ENCODE measurements around the gene CHD2.

The CHD2 gene

DNA sequence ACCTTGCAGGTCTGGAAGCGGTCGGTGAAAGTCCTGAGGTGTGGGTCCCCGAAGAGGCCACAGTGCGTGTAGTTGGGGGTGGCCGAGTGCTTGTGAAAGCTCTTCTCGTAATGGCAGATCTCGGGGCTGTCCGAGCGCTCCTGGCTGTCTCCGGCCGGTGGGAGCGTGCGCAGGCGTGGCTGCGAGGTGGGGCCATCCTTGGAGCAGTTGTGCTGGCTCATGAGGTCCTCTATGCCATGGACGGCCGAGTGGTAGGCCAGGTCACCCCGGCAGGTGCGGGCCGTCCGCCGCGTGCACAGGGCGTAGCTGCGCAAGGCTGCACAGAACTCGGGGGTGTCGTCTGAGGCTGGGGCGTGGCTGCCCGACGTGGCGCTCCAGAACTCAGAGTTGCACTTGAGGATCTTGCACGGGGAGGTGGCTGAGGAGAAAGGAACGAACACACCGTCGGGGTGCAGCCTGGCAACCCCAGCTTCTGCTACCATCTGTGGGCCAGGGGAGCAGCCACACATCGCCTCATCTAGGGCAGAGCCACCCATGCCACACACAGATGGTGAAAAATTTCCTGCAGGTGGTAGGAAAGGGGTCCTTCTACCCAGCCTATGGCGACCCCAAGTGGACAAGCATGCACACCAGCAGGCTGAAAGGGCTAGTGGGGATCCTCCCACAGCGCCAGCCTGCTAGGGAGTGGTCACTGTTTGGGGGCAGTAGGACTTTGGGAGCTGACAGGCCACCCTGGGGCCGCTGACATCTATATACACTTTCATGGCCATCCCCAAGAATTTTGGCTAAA, 152.2 kb downstream of the CHD2 start:
- no peak for DNase-seq (ENCODE audit: low read depth, low spot score)

DNA sequence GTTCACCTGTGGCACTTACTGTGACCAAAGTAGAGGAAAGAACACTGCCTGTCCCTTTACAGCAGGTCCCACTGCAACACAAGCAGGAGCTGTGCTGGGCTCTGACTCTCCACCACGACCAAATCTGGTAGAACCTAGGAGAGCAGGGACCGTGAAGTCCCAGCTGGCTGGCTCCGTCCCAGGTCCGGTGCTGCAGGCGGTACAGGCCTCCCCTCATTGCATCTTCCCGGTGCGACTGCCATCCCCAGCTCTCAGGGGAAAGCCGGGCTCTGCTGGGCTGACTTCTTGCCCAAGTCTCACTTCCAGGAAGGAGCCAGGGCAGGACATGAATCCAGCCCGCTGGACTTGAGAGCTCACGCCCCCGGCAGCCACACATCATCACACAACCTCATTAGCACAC, 155.1 kb downstream of the CHD2 start:
- in situ Hi-C loops (cut with HindIII; ENCODE audit: low sequenced_read_pairs): no loop called here
- no peak overlapping the region for H3K4me3 ChIP-seq (ENCODE audit: low read depth, low read length)
- no peak for DNase-seq (ENCODE audit: low read depth, low spot score)
- TF ChIP-seq, protein P1, sequence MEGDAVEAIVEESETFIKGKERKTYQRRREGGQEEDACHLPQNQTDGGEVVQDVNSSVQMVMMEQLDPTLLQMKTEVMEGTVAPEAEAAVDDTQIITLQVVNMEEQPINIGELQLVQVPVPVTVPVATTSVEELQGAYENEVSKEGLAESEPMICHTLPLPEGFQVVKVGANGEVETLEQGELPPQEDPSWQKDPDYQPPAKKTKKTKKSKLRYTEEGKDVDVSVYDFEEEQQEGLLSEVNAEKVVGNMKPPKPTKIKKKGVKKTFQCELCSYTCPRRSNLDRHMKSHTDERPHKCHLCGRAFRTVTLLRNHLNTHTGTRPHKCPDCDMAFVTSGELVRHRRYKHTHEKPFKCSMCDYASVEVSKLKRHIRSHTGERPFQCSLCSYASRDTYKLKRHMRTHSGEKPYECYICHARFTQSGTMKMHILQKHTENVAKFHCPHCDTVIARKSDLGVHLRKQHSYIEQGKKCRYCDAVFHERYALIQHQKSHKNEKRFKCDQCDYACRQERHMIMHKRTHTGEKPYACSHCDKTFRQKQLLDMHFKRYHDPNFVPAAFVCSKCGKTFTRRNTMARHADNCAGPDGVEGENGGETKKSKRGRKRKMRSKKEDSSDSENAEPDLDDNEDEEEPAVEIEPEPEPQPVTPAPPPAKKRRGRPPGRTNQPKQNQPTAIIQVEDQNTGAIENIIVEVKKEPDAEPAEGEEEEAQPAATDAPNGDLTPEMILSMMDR (IDR thresholded peaks at IDR 0.05; ENCODE audit: low read depth, low read length): no peak

More for the DNA sequence above, 152.2 kb downstream of the CHD2 start:
- in situ Hi-C loops (cut with HindIII; ENCODE audit: low sequenced_read_pairs): no loop called here
- H3K4me3 ChIP-seq (ENCODE audit: low read depth, low read length): no peak overlapping the region
- TF ChIP-seq, protein P1 (IDR thresholded peaks at IDR 0.05; ENCODE audit: low read depth, low read length): peak; percentile 9

DNA sequence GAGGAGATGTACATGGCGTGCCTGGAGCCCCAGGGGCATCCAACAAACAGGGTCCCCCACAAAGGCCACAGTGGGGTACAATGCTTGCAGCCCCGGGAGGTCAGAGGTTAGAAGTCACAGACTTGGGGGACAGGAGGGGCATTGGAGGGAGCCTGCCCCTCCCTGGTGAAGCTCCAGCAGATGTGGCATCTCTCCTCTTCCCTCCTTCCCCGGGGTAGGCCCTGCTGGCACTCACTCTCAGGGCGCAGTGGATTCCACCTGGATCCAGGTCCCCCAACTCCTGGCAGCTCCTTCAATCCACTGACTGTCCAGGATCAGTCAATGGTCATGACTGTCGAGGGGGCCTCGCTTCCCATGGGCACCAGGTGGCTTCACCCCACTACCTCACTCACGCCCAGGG, 156.7 kb downstream of the CHD2 start:
- no peak overlapping the region for H3K4me3 ChIP-seq (ENCODE audit: low read depth, low read length)
- in situ Hi-C loops (cut with HindIII; ENCODE audit: low sequenced_read_pairs): no loop called here
- TF ChIP-seq, protein P1 (IDR thresholded peaks at IDR 0.05; ENCODE audit: low read depth, low read length): no peak
- DNase-seq (ENCODE audit: low read depth, low spot score): no peak

DNA sequence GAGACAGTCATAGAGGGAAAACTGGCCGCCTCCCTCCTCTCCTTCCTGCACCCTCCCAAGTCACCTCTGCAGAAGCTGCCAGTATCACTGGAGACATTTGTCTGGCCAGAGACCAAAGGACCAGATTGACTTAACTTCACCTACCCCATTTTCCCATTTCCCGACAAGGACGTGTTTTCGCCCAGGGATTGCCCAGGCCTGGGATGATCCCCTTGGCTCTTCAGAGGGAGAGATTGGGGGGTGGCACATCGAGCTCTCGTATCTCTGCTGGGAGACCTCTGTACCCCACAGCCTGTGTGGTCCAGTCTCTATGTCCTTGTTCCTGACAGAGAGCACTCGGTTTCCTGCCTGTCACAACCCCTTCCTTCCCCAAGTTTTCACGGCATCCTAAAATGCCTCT, 157.5 kb downstream of the CHD2 start:
- DNase-seq (ENCODE audit: low read depth, low spot score): no peak
- in situ Hi-C loops (cut with HindIII; ENCODE audit: low sequenced_read_pairs): no loop called here
- H3K4me3 ChIP-seq (ENCODE audit: low read depth, low read length): no peak overlapping the region
- TF ChIP-seq, protein P1 (IDR thresholded peaks at IDR 0.05; ENCODE audit: low read depth, low read length): no peak

DNA sequence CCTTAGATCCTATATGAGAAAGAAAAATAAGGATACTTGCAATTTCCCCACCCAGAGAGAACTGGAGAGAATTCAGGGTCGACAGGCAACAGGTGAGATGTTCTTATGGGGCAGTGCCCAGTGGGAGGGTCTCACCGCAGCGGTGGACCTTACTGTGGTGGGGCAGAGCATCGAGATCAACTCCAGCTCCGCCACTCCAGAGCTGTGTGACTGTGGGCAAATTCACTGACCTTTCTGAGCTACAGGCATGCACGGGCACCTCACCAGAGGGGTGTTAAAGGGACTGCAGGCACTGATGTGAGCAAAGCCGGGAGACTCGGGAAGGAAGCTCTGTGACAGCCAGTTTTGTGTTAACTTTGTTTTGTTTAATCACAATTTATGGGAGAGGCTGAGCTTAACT, 158.0 kb downstream of the CHD2 start:
- in situ Hi-C loops (cut with HindIII; ENCODE audit: low sequenced_read_pairs): no loop called here
- TF ChIP-seq, protein P1 (IDR thresholded peaks at IDR 0.05; ENCODE audit: low read depth, low read length): no peak
- no peak overlapping the region for H3K4me3 ChIP-seq (ENCODE audit: low read depth, low read length)
- DNase-seq (ENCODE audit: low read depth, low spot score): no peak

DNA sequence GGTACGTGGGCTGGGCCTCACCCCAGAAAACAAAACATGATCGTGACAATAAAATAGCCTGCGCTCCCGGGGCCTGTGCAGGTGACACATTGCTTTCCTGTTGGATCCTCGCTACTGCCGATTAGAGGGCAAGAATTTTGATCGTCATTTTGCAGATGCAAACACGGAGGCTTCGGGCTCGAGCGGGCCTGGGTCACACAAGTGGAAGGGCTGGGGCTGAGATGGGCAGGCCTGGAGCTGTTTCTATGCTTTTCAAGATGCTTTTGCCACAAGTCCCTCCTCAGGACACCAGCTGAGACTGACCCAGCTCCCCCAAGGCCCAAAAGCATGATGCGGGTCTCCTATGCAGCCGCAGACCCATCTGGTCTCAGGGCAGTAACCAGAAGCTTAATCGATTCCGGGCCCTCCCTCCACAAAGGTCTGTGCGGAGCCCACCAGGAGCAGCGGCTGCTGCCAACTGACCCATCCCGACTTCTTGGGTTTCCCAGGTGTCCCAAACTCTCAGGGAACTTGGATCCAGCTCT, 158.8 kb downstream of the CHD2 start:
- no peak overlapping the region for H3K4me3 ChIP-seq (ENCODE audit: low read depth, low read length)
- TF ChIP-seq, protein P1 (IDR thresholded peaks at IDR 0.05; ENCODE audit: low read depth, low read length): no peak
- DNase-seq (ENCODE audit: low read depth, low spot score): no peak
- in situ Hi-C loops (cut with HindIII; ENCODE audit: low sequenced_read_pairs): no loop called here
